WTC11 (cell line): ENCODE results near the gene COBL. TPM values are rescaled to one million over a fixed set of nuclear protein-coding genes. Genes with fewer than 3 reads are reported as not detected.

Experiments used
- ATAC-seq: fragments of 200-7000 bp; cut with Tn5 transposase; 2 replicates; pipeline ENCODE4 v1.10.0; 2021; ENCODE audit warnings: mild to moderate bottlenecking, moderate library complexity
- CTCF ChIA-PET: fragments of 300-600 bp; sonication (Branson Sonifier 250); formaldehyde crosslinking; loops from one replicate; lab custom pipeline; 2021; ENCODE audit warnings: antibody characterized with exemption; lab: Charles Lee
- POLR2A ChIA-PET: fragments of 350-600 bp; sonication (Branson Sonifier 250); formaldehyde crosslinking; loops from one replicate; lab custom pipeline; 2021; ENCODE audit warnings: antibody characterized with exemption; lab: Charles Lee
- DNase-seq: peaks from one replicate; pipeline ENCODE4 v3.0.0; 2021; ENCODE audit warnings: low spot score
- H3K27ac Mint-ChIP-seq: 2 replicates; pipeline ENCODE4 v1.8.0; 2021; ENCODE audit warnings: mixed read lengths
- H3K27me3 Mint-ChIP-seq: 2 replicates; pipeline ENCODE4 v1.8.0; 2021; ENCODE audit warnings: low read depth, mild to moderate bottlenecking, moderate library complexity, mixed read lengths
- H3K36me3 Mint-ChIP-seq: 2 replicates; pipeline ENCODE4 v1.8.0; 2021; ENCODE audit warnings: mixed read lengths
- H3K4me1 Mint-ChIP-seq: 2 replicates; pipeline ENCODE4 v1.8.0; 2022; ENCODE audit warnings: mixed read lengths
- H3K4me3 Mint-ChIP-seq: 2 replicates; pipeline ENCODE4 v1.8.0; 2021; ENCODE audit warnings: mild to moderate bottlenecking, moderate library complexity, mixed read lengths
- H3K9me3 Mint-ChIP-seq: 2 replicates; pipeline ENCODE4 v1.8.0; 2021; ENCODE audit warnings: mixed read lengths
- EMX1 ChIP-seq: fragments of 250-450 bp; sonication (Bioruptor Pico); IDR thresholded peaks from 2 replicates; pipeline ENCODE4 v1.8.0; 2021; ENCODE audit warnings: mild to moderate bottlenecking
- ETV6 ChIP-seq: sonication (generic); formaldehyde crosslinking; IDR thresholded peaks from 2 replicates; pipeline ENCODE4 v1.8.1; 2022; ENCODE audit warnings: mild to moderate bottlenecking, missing genetic modification reagents
- FOXJ3 ChIP-seq: sonication (generic); formaldehyde crosslinking; IDR thresholded peaks from 2 replicates; pipeline ENCODE4 v1.9.0; 2021; ENCODE audit warnings: missing genetic modification reagents, mild to moderate bottlenecking, borderline replicate concordance
- FOXK1 ChIP-seq: sonication (generic); formaldehyde crosslinking; IDR thresholded peaks from 2 replicates; pipeline ENCODE4 v1.8.0; 2022; ENCODE audit warnings: mild to moderate bottlenecking, moderate library complexity, missing genetic modification reagents
- HMGA2 ChIP-seq: fragments of 250-450 bp; sonication (Bioruptor Pico); IDR thresholded peaks from 2 replicates; pipeline ENCODE4 v1.4.0; 2021; ENCODE audit warnings: mild to moderate bottlenecking, moderate library complexity
- JAZF1 ChIP-seq: fragments of 250-450 bp; sonication (Bioruptor Pico); IDR thresholded peaks from 2 replicates; pipeline ENCODE4 v1.9.0; 2021; ENCODE audit warnings: moderate library complexity, mild to moderate bottlenecking, inconsistent platforms
- KAT7 ChIP-seq: sonication (generic); formaldehyde crosslinking; IDR thresholded peaks from 2 replicates; pipeline ENCODE4 v1.8.1; 2023; ENCODE audit warnings: missing genetic modification reagents, mild to moderate bottlenecking, borderline replicate concordance
- MXD4 ChIP-seq: fragments of 250-450 bp; sonication (Bioruptor Pico); IDR thresholded peaks from 2 replicates; pipeline ENCODE4 v1.8.0; 2021; ENCODE audit warnings: mild to moderate bottlenecking, moderate library complexity, borderline replicate concordance
- MYBL2 ChIP-seq: sonication (generic); formaldehyde crosslinking; IDR thresholded peaks from 2 replicates; pipeline ENCODE4 v1.8.1; 2023; ENCODE audit warnings: mild to moderate bottlenecking, moderate library complexity, missing genetic modification reagents
- NFYB ChIP-seq: sonication (generic); formaldehyde crosslinking; conservative IDR thresholded peaks from 2 replicates; pipeline ENCODE4 v1.8.0; 2022; ENCODE audit warnings: low read depth, missing genetic modification reagents
- NR3C1 ChIP-seq: sonication (generic); formaldehyde crosslinking; conservative IDR thresholded peaks from 2 replicates; pipeline ENCODE4 v1.8.1; 2023; ENCODE audit warnings: low read depth, mild to moderate bottlenecking, missing genetic modification reagents
- SMAD4 ChIP-seq: sonication (generic); formaldehyde crosslinking; IDR thresholded peaks from 2 replicates; pipeline ENCODE4 v1.8.0; 2022; ENCODE audit warnings: mild to moderate bottlenecking, missing genetic modification reagents
- SOX15 ChIP-seq: fragments of 250-450 bp; sonication (Bioruptor Pico); IDR thresholded peaks from 2 replicates; pipeline ENCODE4 v1.9.0; 2021; ENCODE audit warnings: mild to moderate bottlenecking
- ZNF121 ChIP-seq: sonication (generic); formaldehyde crosslinking; IDR thresholded peaks from 2 replicates; pipeline ENCODE4 v1.8.0; 2023; ENCODE audit warnings: missing genetic modification reagents
- ZNF138 ChIP-seq: sonication (generic); formaldehyde crosslinking; conservative IDR thresholded peaks from 2 replicates; pipeline ENCODE4 v1.8.1; 2022; ENCODE audit warnings: mild to moderate bottlenecking, moderate library complexity, missing genetic modification reagents
- ZNF396 ChIP-seq: fragments of 250-450 bp; sonication (Bioruptor Pico); IDR thresholded peaks from 2 replicates; pipeline ENCODE4 v1.8.0; 2021; ENCODE audit warnings: mild to moderate bottlenecking, moderate library complexity, borderline replicate concordance
- total RNA-seq: library from RNA; stranded (reverse); gene quantifications from 3 replicates; pipeline ENCODE4 v1.2.3, GENCODE V29; 2021
- TF ChIP-seq, protein P1 (sequence below): fragments of 250-450 bp; sonication (Bioruptor Pico); IDR thresholded peaks from 2 replicates; pipeline ENCODE4 v1.9.0; 2021; ENCODE audit warnings: mild to moderate bottlenecking
- TF ChIP-seq, protein P2 (sequence below): sonication (generic); formaldehyde crosslinking; IDR thresholded peaks from 2 replicates; pipeline ENCODE4 v1.8.1; 2023; ENCODE audit warnings: mild to moderate bottlenecking, missing genetic modification reagents, moderate library complexity
- TF ChIP-seq, protein P3 (sequence below): fragments of 250-450 bp; sonication (Bioruptor Pico); IDR thresholded peaks from 2 replicates; pipeline ENCODE4 v2.1.2; 2022; ENCODE audit warnings: mild to moderate bottlenecking, moderate library complexity
- TF ChIP-seq, protein P4 (sequence below): sonication (generic); formaldehyde crosslinking; IDR thresholded peaks from 2 replicates; pipeline ENCODE4 v1.8.1; 2023; ENCODE audit warnings: mild to moderate bottlenecking, moderate library complexity, missing genetic modification reagents
- TF ChIP-seq, protein P5 (sequence below): sonication (generic); formaldehyde crosslinking; IDR thresholded peaks from 2 replicates; pipeline ENCODE4 v1.8.1; 2022; ENCODE audit warnings: low read depth, mild to moderate bottlenecking, moderate library complexity, missing genetic modification reagents, borderline replicate concordance
- TF ChIP-seq, protein P6 (sequence below): fragments of 250-450 bp; sonication (Bioruptor Pico); IDR thresholded peaks from 2 replicates; pipeline ENCODE4 v1.9.0; 2021; ENCODE audit warnings: mild to moderate bottlenecking, borderline replicate concordance
- TF ChIP-seq, protein P7 (sequence below): fragments of 250-450 bp; sonication (Bioruptor Pico); IDR thresholded peaks from 2 replicates; pipeline ENCODE4 v1.9.0; 2021; ENCODE audit warnings: mild to moderate bottlenecking

COBL gene
- total RNA-seq, 1 experiment from 2014 or later = 36.5 TPM

DNA sequence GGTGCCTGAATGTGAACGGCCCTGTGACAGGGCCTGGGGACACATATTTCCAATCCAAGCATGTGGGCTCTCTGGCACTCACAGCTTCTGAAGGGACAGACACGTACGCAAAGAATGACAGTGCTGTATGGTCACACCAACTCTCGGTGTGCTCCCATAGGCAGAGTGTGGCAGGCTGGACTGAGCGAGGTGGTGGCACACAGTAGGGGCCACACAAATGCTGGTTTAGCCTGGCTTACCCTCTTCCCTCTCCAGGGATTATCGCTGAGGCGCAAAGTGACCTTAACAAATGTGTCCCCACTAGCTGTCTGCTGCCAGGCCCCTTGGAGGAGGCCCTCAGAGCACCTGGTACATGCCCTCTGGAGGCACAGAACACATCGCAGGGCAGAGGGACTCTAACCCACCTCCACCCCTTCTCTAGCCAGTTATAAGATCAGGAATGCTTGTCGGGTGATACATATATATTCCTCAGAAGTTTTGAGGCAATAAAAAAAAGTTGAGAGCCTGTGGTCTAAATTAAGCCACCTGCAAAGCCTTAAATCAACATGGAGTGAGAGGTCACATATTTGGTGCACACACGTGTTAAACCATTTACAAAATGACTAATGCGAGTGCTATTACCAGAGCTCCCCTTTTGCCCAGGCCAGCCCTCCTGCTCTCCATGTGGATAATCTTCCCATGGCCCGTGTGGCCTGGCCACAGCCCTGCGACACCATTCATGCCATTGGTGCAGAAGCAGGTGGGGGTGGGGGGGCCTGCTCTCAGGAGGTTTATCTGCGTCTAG lies 271.1 kb downstream of the COBL start (continued):
- TF ChIP-seq FOXJ3 (no peak), ZNF138 (CRISPR knock-in tag) (no peak), MYBL2 (no peak), SOX15 (CRISPR knock-in tag) (no peak), ZNF121 (CRISPR knock-in tag) (no peak)
- TF ChIP-seq, protein P1, sequence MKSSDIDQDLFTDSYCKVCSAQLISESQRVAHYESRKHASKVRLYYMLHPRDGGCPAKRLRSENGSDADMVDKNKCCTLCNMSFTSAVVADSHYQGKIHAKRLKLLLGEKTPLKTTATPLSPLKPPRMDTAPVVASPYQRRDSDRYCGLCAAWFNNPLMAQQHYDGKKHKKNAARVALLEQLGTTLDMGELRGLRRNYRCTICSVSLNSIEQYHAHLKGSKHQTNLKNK = no peak
- TF ChIP-seq, protein P2, sequence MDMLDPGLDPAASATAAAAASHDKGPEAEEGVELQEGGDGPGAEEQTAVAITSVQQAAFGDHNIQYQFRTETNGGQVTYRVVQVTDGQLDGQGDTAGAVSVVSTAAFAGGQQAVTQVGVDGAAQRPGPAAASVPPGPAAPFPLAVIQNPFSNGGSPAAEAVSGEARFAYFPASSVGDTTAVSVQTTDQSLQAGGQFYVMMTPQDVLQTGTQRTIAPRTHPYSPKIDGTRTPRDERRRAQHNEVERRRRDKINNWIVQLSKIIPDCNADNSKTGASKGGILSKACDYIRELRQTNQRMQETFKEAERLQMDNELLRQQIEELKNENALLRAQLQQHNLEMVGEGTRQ (CRISPR knock-in tag) = no peak
- TF ChIP-seq, protein P3, sequence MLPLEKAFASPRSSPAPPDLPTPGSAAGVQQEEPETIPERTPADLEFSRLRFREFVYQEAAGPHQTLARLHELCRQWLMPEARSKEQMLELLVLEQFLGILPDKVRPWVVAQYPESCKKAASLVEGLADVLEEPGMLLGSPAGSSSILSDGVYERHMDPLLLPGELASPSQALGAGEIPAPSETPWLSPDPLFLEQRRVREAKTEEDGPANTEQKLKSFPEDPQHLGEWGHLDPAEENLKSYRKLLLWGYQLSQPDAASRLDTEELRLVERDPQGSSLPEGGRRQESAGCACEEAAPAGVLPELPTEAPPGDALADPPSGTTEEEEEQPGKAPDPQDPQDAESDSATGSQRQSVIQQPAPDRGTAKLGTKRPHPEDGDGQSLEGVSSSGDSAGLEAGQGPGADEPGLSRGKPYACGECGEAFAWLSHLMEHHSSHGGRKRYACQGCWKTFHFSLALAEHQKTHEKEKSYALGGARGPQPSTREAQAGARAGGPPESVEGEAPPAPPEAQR (CRISPR knock-in tag) = no peak
- TF ChIP-seq, protein P4, sequence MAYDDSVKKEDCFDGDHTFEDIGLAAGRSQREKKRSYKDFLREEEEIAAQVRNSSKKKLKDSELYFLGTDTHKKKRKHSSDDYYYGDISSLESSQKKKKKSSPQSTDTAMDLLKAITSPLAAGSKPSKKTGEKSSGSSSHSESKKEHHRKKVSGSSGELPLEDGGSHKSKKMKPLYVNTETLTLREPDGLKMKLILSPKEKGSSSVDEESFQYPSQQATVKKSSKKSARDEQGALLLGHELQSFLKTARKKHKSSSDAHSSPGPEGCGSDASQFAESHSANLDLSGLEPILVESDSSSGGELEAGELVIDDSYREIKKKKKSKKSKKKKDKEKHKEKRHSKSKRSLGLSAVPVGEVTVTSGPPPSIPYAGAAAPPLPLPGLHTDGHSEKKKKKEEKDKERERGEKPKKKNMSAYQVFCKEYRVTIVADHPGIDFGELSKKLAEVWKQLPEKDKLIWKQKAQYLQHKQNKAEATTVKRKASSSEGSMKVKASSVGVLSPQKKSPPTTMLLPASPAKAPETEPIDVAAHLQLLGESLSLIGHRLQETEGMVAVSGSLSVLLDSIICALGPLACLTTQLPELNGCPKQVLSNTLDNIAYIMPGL (CRISPR knock-in tag) = no peak

DNA sequence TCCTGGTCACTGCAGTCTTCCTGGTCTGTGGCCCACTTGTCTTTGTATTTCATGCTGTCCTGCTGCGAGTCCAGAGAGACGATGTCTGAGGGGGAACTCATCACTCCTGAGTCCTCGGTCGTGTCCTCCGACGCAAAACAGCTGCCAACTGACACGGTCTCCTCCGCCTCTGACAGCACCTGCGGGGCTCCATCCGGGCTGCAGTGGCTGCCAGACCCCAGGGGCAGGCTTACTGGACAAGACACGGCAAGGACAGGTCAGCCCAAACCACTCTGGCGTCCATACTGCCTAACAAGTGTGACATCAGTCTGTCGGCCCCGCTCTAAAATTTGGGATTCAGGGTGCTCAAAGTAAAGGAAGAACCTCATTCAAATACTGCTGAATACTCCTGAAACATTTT lies 273.1 kb downstream of the COBL start:
- DNase-seq = no peak
- TF ChIP-seq, protein P5, sequence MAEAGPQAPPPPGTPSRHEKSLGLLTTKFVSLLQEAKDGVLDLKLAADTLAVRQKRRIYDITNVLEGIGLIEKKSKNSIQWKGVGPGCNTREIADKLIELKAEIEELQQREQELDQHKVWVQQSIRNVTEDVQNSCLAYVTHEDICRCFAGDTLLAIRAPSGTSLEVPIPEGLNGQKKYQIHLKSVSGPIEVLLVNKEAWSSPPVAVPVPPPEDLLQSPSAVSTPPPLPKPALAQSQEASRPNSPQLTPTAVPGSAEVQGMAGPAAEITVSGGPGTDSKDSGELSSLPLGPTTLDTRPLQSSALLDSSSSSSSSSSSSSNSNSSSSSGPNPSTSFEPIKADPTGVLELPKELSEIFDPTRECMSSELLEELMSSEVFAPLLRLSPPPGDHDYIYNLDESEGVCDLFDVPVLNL (CRISPR knock-in tag) = no peak
- TF ChIP-seq, protein P6, sequence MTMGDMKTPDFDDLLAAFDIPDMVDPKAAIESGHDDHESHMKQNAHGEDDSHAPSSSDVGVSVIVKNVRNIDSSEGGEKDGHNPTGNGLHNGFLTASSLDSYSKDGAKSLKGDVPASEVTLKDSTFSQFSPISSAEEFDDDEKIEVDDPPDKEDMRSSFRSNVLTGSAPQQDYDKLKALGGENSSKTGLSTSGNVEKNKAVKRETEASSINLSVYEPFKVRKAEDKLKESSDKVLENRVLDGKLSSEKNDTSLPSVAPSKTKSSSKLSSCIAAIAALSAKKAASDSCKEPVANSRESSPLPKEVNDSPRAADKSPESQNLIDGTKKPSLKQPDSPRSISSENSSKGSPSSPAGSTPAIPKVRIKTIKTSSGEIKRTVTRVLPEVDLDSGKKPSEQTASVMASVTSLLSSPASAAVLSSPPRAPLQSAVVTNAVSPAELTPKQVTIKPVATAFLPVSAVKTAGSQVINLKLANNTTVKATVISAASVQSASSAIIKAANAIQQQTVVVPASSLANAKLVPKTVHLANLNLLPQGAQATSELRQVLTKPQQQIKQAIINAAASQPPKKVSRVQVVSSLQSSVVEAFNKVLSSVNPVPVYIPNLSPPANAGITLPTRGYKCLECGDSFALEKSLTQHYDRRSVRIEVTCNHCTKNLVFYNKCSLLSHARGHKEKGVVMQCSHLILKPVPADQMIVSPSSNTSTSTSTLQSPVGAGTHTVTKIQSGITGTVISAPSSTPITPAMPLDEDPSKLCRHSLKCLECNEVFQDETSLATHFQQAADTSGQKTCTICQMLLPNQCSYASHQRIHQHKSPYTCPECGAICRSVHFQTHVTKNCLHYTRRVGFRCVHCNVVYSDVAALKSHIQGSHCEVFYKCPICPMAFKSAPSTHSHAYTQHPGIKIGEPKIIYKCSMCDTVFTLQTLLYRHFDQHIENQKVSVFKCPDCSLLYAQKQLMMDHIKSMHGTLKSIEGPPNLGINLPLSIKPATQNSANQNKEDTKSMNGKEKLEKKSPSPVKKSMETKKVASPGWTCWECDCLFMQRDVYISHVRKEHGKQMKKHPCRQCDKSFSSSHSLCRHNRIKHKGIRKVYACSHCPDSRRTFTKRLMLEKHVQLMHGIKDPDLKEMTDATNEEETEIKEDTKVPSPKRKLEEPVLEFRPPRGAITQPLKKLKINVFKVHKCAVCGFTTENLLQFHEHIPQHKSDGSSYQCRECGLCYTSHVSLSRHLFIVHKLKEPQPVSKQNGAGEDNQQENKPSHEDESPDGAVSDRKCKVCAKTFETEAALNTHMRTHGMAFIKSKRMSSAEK (CRISPR knock-in tag) = no peak
- TF ChIP-seq FOXK1 (CRISPR knock-in tag) (no peak), JAZF1 (CRISPR knock-in tag) (no peak), NFYB (CRISPR knock-in tag) (no peak), SMAD4 (no peak), MXD4 (no peak), ZNF396 (CRISPR knock-in tag) (no peak), ETV6 (CRISPR knock-in tag) (no peak), EMX1 (CRISPR knock-in tag) (no peak), HMGA2 (CRISPR knock-in tag) (no peak), NR3C1 (CRISPR knock-in tag) (no peak), KAT7 (CRISPR knock-in tag) (no peak)
- TF ChIP-seq, protein P1 = no peak
- TF ChIP-seq, protein P7, sequence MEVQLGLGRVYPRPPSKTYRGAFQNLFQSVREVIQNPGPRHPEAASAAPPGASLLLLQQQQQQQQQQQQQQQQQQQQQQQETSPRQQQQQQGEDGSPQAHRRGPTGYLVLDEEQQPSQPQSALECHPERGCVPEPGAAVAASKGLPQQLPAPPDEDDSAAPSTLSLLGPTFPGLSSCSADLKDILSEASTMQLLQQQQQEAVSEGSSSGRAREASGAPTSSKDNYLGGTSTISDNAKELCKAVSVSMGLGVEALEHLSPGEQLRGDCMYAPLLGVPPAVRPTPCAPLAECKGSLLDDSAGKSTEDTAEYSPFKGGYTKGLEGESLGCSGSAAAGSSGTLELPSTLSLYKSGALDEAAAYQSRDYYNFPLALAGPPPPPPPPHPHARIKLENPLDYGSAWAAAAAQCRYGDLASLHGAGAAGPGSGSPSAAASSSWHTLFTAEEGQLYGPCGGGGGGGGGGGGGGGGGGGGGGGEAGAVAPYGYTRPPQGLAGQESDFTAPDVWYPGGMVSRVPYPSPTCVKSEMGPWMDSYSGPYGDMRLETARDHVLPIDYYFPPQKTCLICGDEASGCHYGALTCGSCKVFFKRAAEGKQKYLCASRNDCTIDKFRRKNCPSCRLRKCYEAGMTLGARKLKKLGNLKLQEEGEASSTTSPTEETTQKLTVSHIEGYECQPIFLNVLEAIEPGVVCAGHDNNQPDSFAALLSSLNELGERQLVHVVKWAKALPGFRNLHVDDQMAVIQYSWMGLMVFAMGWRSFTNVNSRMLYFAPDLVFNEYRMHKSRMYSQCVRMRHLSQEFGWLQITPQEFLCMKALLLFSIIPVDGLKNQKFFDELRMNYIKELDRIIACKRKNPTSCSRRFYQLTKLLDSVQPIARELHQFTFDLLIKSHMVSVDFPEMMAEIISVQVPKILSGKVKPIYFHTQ (CRISPR knock-in tag) = no peak

More for the DNA sequence above, 273.1 kb downstream of the COBL start:
- Mint-ChIP-seq H3K4me1 (no peaks in the 10 kb centered on the region), H3K27ac (no peak overlapping the region), H3K27me3 (no peaks in the 10 kb centered on the region), H3K9me3 (peaks cover 14% of the 10 kb centered on the region), H3K4me3 (no peak overlapping the region), H3K36me3 (peaks cover 24% of the 10 kb centered on the region)
- POLR2A ChIA-PET = no interaction called here
- CTCF ChIA-PET = no interaction called here
- no peak for ATAC-seq
